Panc1 (cell line): ENCODE measurements around the gene FGFBP2. TPM values are rescaled to one million over a fixed set of nuclear protein-coding genes. Genes with fewer than 3 reads are reported as not detected.

Source experiments
- ATAC-seq: fragments of 200-7000 bp; cut with Tn5 transposase; 2 replicates; pipeline ENCODE4 v1.9.1; 2020; ENCODE audit warnings: mild to moderate bottlenecking, moderate library complexity
- BruUV-seq: library from RNA; stranded (reverse); fragments of 400-500 nt; replicated peaks from 2 replicates; lab custom pipeline; 2021; lab: Mats Ljungman, UMichigan
- CTCF ChIA-PET: fragments of 300-600 bp; sonication (Branson Sonifier 250); formaldehyde crosslinking; loops from one replicate; lab custom pipeline; 2022; ENCODE audit warnings: antibody characterized with exemption; lab: Charles Lee
- POLR2A ChIA-PET: fragments of 300-600 bp; sonication (Branson Sonifier 250); formaldehyde crosslinking; loops from one replicate; lab custom pipeline; 2022; ENCODE audit warnings: antibody characterized with exemption; lab: Charles Lee
- DNase-seq: peaks from one replicate; pipeline ENCODE4 v3.0.0-alpha.2; 2010; ENCODE audit warnings: low read depth, low spot score
- H3K27ac ChIP-seq: 2 replicates; pipeline ENCODE4 v1.5.1; 2011; ENCODE audit warnings: mild to moderate bottlenecking, low read length, inconsistent platforms
- H3K27me3 ChIP-seq: fragments of 200-500 bp; sonication (Bioruptor generic); 2 replicates; pipeline ENCODE4 v1.6.0; 2014; ENCODE audit warnings: low read length, inconsistent platforms; ENCODE audit not compliant: control insufficient read depth, insufficient read depth
- H3K36me3 ChIP-seq: fragments of 200-500 bp; sonication (Bioruptor generic); 2 replicates; pipeline ENCODE4 v1.5.1; 2014; ENCODE audit warnings: inconsistent platforms, mild to moderate bottlenecking, low read length, moderate library complexity; ENCODE audit not compliant: control insufficient read depth, insufficient read depth
- H3K4me1 ChIP-seq: 2 replicates; pipeline ENCODE4 v1.5.1; 2011; ENCODE audit warnings: inconsistent platforms, mild to moderate bottlenecking, low read length, moderate library complexity; ENCODE audit not compliant: control insufficient read depth, insufficient read depth
- H3K4me3 ChIP-seq, 2 experiments: 2 replicates each; pipeline ENCODE4 v1.5.1; 2011 to 2012; ENCODE audit warnings: low read depth in 2 of 2, low read length in 2 of 2, mild to moderate bottlenecking in 2 of 2, inconsistent platforms in 1 of 2, moderate library complexity in 1 of 2
- H3K9me3 ChIP-seq: fragments of 200-500 bp; sonication (Bioruptor generic); 2 replicates; pipeline ENCODE4 v1.5.1; 2014; ENCODE audit warnings: low read depth, mild to moderate bottlenecking, inconsistent platforms, low read length, moderate library complexity; ENCODE audit not compliant: control insufficient read depth, insufficient read depth
- CTCF ChIP-seq: fragments of 450-650 bp; IDR thresholded peaks from 2 replicates; pipeline ENCODE4 v1.5.1; 2017; ENCODE audit warnings: mild to moderate bottlenecking
- POLR2AphosphoS5 ChIP-seq: IDR thresholded peaks from 2 replicates; pipeline ENCODE4 v1.6.1; 2012; ENCODE audit warnings: mild to moderate bottlenecking, low read depth, low read length, moderate library complexity
- REST ChIP-seq, 2 experiments: IDR thresholded peaks; 2 replicates each; pipeline ENCODE4 v1.6.1; 2011 to 2012; ENCODE audit warnings: low read depth in 2 of 2, control low read depth in 1 of 2, low read length in 1 of 2, mild to moderate bottlenecking in 1 of 2, moderate library complexity in 1 of 2; ENCODE audit not compliant: insufficient read depth in 1 of 2
- SIN3A ChIP-seq: IDR thresholded peaks from 2 replicates; pipeline ENCODE4 v1.6.1; 2012; ENCODE audit warnings: low read depth, mild to moderate bottlenecking, low read length, moderate library complexity, borderline replicate concordance; ENCODE audit not compliant: insufficient read depth
- TCF7L2 ChIP-seq: IDR thresholded peaks from 2 replicates; pipeline ENCODE4 v1.6.1; 2011; ENCODE audit warnings: mild to moderate bottlenecking, low read depth, low read length, inconsistent platforms
- in situ Hi-C: cut with HindIII; loops from 2 replicates; pipeline ENCODE4 v1.10.0; 2016; ENCODE audit warnings: low sequenced_read_pairs, low pct_unique_long_range_greater_than_20kb
- intact Hi-C: fragments of 100-400 bp; cut with micrococcal nuclease; formaldehyde crosslinking; loops from one replicate; pipeline ENCODE4 v1.10.0; 2022; ENCODE audit not compliant: unreplicated experiment
- total RNA-seq: library from RNA; stranded (reverse); gene quantifications from one replicate; pipeline ENCODE4 v1.2.1, GENCODE V29; 2021; ENCODE audit not compliant: unreplicated experiment

Gene FGFBP2
- total RNA-seq, 1 experiment from 2014 or later, result 0.33 TPM

GRCh38 chr4:15913631-15913970, 49.4 kb downstream of the FGFBP2 start:
- TF ChIP-seq CTCF, result no peak
- no peak for TF ChIP-seq SIN3A
- no peak for TF ChIP-seq TCF7L2
- TF ChIP-seq POLR2AphosphoS5, result no peak
- no peak for TF ChIP-seq REST (IDR thresholded peaks at IDR 0.05; ENCODE audit: insufficient read depth in 1 of 2, low read depth in 2 of 2, low read length in 1 of 2)
- H3K4me3 ChIP-seq, result no peak overlapping the region
- H3K27me3 ChIP-seq, result no peaks in the 10 kb centered on the region
- in situ Hi-C loops (no loop called here), intact Hi-C loops (no loop called here)
- peak; percentile 64 for DNase-seq
- BruUV-seq, result no TSS peak
- no peak overlapping the region for H3K27ac ChIP-seq
- no peaks in the 10 kb centered on the region for H3K36me3 ChIP-seq
- no peaks in the 10 kb centered on the region; the same call in 1 of the 2 replicates for H3K4me1 ChIP-seq
- no peaks in the 10 kb centered on the region for H3K9me3 ChIP-seq
- POLR2A ChIA-PET, result no interaction called here
- CTCF ChIA-PET, result no interaction called here
- peak; percentile 84 for ATAC-seq

DNA sequence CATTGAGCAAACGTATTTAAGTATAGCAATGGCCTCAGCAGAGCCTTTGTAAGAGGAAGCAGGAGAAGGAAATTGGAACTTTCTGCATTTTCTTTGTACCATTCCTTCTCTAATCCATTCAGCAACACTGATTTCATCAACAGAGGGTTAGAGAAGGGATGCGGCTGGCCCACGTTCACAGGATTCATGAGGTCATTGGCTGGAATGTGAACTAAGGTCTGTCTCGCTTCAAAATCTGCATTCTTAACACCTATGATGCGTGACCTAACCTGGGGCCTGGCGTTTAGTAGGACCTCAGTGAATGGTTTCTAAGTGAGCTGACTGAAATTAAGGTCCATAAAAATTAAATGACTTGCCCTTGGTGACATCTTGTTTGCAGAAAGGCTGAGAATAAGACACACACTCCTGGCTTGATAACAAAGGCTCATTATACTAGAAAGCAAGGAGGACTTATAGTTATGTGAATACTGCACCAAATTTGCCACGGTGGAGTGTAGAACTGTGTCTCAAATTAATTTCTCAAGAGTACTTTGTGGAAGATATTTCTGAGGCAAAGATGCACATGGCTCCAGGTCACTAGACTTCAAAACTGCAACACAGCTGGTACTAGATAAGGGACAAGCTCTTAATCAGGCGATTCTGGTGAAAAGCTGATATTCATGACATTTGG, 49.9 kb downstream of the FGFBP2 start:
- Histone ChIP-seq H3K4me3 (no peak overlapping the region), H3K9me3 (no peaks in the 10 kb centered on the region), H3K4me1 (no peaks in the 10 kb centered on the region; the same call in 1 of the 2 replicates), H3K27me3 (no peaks in the 10 kb centered on the region), H3K36me3 (no peaks in the 10 kb centered on the region), H3K27ac (no peak overlapping the region)
- ATAC-seq (peak; percentile 45), DNase-seq (no peak)
- ChIA-PET CTCF (no interaction called here), POLR2A (no interaction called here)
- BruUV-seq, result no TSS peak
- TF ChIP-seq POLR2AphosphoS5 (no peak), TCF7L2 (0 out of 2 replicates have a peak, but pooled peaks have one; percentile 16)
- intact Hi-C loops, result no loop called here
- in situ Hi-C loops, result no loop called here

DNA sequence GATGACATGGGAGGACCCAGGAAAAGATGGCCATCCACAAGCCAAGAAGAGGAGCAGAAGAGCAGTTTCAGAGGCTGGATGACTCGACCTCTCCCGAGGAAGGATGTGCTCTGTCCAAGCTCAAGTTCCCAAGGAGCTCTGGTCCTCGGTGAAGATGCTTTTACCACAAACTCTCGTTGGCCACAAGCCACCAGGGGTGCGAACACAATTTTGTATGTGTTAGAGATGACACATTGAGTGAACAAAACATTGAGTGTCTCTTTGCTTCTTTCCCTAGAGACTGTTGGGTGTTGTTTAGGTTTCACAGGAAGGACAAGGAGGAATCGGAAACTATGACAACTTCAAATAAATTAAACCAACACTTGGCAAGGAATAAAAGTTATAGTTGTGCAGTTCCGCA, 50.7 kb downstream of the FGFBP2 start:
- no peak for TF ChIP-seq POLR2AphosphoS5
- TF ChIP-seq CTCF, result no peak
- TF ChIP-seq REST (IDR thresholded peaks at IDR 0.05; ENCODE audit: insufficient read depth in 1 of 2, low read depth in 2 of 2, low read length in 1 of 2), result no peak
- no peak for TF ChIP-seq SIN3A
- TF ChIP-seq TCF7L2, result no peak
- BruUV-seq, result no TSS peak
- DNase-seq (no peak), ATAC-seq (no peak)
- ChIA-PET CTCF (no interaction called here), POLR2A (no interaction called here)
- Histone ChIP-seq H3K36me3 (no peaks in the 10 kb centered on the region), H3K9me3 (no peaks in the 10 kb centered on the region), H3K27me3 (no peaks in the 10 kb centered on the region), H3K27ac (no peak overlapping the region), H3K4me1 (no peaks in the 10 kb centered on the region; the same call in 1 of the 2 replicates), H3K4me3 (no peak overlapping the region)
- intact Hi-C loops (no loop called here), in situ Hi-C loops (no loop called here)
